ENCODE results near the gene NEDD4L.

NEDD4L gene

DNA sequence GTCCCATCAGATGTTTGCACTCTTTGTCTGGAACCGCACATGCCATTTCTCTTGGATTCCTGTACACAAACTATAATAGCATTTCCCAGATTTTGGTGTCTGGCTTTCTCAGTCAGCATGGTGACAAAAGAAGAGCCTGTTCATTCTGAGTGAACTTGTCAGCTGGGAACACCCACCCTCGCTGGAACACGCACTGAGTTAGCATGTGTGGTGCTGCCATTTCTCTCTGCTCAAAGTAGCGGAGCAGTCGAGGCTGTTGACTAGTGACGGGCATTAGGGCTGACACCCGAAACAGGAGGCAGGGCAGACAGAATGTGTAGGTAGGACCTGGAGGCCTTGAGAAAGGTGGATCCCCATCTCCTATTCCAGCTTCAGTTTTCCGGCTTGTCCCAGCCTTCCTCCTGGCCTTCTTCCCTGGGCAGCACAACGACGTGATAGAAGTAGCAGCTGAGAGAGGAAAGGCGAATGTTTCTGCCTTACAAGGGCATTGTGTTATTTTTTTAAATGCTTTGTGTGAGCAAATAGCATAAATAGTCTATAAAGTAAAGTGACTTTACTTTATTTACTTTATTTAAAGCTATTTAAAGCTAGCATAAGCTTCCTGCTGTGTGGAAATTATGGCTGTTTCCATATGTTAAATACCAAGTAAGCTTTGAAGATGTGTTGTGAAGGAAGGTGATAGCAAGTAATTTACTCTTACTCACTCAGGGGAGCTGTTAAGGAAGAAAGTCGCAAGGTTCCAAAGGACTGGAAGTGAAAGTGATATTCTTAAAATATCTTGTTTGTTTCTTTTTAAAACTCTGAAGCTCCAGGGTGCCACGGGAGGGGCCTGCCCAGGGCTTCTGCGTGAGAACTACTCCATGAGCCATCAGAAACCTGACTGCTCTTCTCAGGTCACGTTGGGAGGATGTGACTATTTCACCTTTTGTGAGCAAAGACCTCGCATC is 272.6 kb downstream of the NEDD4L start:
- no peak overlapping the region for H3K9ac ChIP-seq (ENCODE audit: insufficient read length, low read depth)
- H3K36me3 ChIP-seq (ENCODE audit: insufficient read depth, insufficient read length, low read length): peaks cover 6% of the 10 kb centered on the region
- H3K4me3 ChIP-seq (ENCODE audit: insufficient read length, low read depth): no peak overlapping the region
- DNase-seq (ENCODE audit: low read depth, low spot score): no peak
- no peaks in the 10 kb centered on the region for H3K9me3 ChIP-seq (ENCODE audit: insufficient read depth, low read length)
- no peaks in the 10 kb centered on the region for H3K27me3 ChIP-seq (ENCODE audit: insufficient read depth, insufficient read length)
- peaks cover 4% of the 10 kb centered on the region for H3K4me1 ChIP-seq (ENCODE audit: insufficient read depth, insufficient read length)
- TF ChIP-seq SUZ12 (IDR thresholded peaks at IDR 0.05; ENCODE audit: extremely low read depth, insufficient read depth, insufficient read length) (no peak), YY1 (IDR thresholded peaks at IDR 0.05; ENCODE audit: insufficient read depth, insufficient read length) (no peak), ZNF274 (IDR thresholded peaks at IDR 0.05; ENCODE audit: low read depth, low read length) (no peak)

DNA sequence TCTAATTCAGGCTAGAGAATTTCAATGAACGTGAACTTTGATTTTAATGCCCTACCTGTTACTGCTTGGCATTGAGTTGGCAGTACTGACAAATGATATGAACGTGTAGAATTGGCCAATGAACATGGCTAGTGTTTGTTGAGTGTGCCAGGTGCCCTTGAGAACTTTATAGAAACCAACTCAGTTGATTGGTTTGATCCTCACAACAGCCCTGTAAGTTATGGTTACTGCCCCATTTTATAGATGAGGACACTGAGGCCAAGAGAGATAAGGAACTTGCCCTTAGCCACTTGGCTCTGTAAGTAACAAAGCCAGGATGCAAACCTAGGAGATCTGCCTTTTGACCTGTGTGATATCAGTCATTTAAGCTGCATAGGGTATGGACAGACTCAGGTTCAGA is 275.7 kb downstream of the NEDD4L start:
- Histone ChIP-seq H3K9me3 (ENCODE audit: insufficient read depth, low read length) (no peaks in the 10 kb centered on the region), H3K4me3 (ENCODE audit: insufficient read length, low read depth) (no peak overlapping the region), H3K27me3 (ENCODE audit: insufficient read depth, insufficient read length) (no peaks in the 10 kb centered on the region), H3K4me1 (ENCODE audit: insufficient read depth, insufficient read length) (peaks cover 4% of the 10 kb centered on the region), H3K9ac (ENCODE audit: insufficient read length, low read depth) (no peak overlapping the region), H3K36me3 (ENCODE audit: insufficient read depth, insufficient read length, low read length) (peaks cover 12% of the 10 kb centered on the region)
- DNase-seq (ENCODE audit: low read depth, low spot score): no peak
- TF ChIP-seq SUZ12 (IDR thresholded peaks at IDR 0.05; ENCODE audit: extremely low read depth, insufficient read depth, insufficient read length) (no peak), YY1 (IDR thresholded peaks at IDR 0.05; ENCODE audit: insufficient read depth, insufficient read length) (no peak), ZNF274 (IDR thresholded peaks at IDR 0.05; ENCODE audit: low read depth, low read length) (no peak)

DNA sequence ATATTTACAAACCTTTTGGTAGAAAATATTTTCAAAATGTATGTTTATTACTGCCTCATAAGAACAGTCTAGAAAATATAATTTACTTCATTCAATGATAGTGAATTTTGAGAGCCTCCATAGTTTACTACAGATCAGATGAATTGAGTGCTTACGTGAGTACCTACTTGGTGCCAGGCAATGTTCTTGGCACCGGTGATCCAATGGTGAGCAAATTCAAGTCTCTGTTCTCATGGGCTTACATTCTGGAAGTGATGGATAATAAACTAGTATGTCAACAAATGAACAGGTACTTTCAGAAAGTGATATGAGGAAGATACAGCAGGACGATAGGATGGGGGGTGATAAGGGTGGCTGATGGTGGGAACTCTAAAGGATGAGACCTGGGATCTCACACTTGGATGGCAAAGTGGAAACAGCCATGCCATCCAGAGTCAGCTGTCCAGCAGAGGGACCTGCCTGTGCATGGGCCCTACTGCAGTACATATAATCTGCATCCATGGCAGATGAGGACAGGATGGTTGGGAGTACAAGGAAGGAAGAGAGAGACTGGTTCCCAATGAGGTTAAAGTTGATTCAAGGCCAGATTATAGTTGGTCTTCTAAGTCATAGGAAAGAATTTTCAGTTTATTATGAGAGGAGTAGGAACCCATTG is 277.0 kb downstream of the NEDD4L start:
- no peak overlapping the region for H3K9ac ChIP-seq (ENCODE audit: insufficient read length, low read depth)
- H3K9me3 ChIP-seq (ENCODE audit: insufficient read depth, low read length): no peaks in the 10 kb centered on the region
- DNase-seq (ENCODE audit: low read depth, low spot score): no peak
- no peaks in the 10 kb centered on the region for H3K27me3 ChIP-seq (ENCODE audit: insufficient read depth, insufficient read length)
- H3K4me3 ChIP-seq (ENCODE audit: insufficient read length, low read depth): no peak overlapping the region
- TF ChIP-seq ZNF274 (IDR thresholded peaks at IDR 0.05; ENCODE audit: low read depth, low read length) (no peak), SUZ12 (IDR thresholded peaks at IDR 0.05; ENCODE audit: extremely low read depth, insufficient read depth, insufficient read length) (no peak), YY1 (IDR thresholded peaks at IDR 0.05; ENCODE audit: insufficient read depth, insufficient read length) (no peak)
- peaks cover 18% of the 10 kb centered on the region for H3K36me3 ChIP-seq (ENCODE audit: insufficient read depth, insufficient read length, low read length)
- H3K4me1 ChIP-seq (ENCODE audit: insufficient read depth, insufficient read length): peaks cover 3% of the 10 kb centered on the region

- H3K27me3 ChIP-seq (ENCODE audit: insufficient read depth, insufficient read length): no peaks in the 10 kb centered on the region
Observed at GRCh38 chr18:58321986-58322385, 278.0 kb downstream of the NEDD4L start.

DNA sequence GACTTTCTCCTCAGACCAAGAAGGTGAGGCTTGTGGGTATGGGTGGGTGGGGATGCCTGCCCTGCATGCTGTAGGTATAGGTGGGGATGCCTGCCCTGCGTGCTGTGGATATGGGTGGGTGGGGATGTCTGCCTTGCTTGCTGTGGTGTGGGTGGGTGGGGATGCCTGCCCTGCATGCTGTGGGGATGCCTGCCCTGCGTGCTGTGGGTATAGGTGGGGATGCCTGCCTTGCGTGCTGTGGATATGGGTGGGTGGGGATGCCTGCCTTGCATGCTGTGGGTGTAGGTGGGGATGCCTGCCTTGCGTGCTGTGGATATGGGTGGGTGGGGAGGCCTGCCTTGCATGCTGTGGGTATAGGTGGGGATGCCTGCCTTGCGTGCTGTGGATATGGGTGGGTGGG is 278.4 kb downstream of the NEDD4L start:
- H3K9ac ChIP-seq (ENCODE audit: insufficient read length, low read depth): no peak overlapping the region
- no peaks in the 10 kb centered on the region for H3K9me3 ChIP-seq (ENCODE audit: insufficient read depth, low read length)
- H3K27me3 ChIP-seq (ENCODE audit: insufficient read depth, insufficient read length): no peaks in the 10 kb centered on the region
- H3K36me3 ChIP-seq (ENCODE audit: insufficient read depth, insufficient read length, low read length): peaks cover 17% of the 10 kb centered on the region
- TF ChIP-seq SUZ12 (IDR thresholded peaks at IDR 0.05; ENCODE audit: extremely low read depth, insufficient read depth, insufficient read length) (no peak), ZNF274 (IDR thresholded peaks at IDR 0.05; ENCODE audit: low read depth, low read length) (no peak), YY1 (IDR thresholded peaks at IDR 0.05; ENCODE audit: insufficient read depth, insufficient read length) (no peak)
- H3K4me1 ChIP-seq (ENCODE audit: insufficient read depth, insufficient read length): no peaks in the 10 kb centered on the region
- DNase-seq (ENCODE audit: low read depth, low spot score): no peak
- no peak overlapping the region for H3K4me3 ChIP-seq (ENCODE audit: insufficient read length, low read depth)

More at GRCh38 chr18:58321986-58322385, 278.0 kb downstream of the NEDD4L start:
- DNase-seq (ENCODE audit: low read depth, low spot score): no peak
- Histone ChIP-seq H3K36me3 (ENCODE audit: insufficient read depth, insufficient read length, low read length) (peaks cover 17% of the 10 kb centered on the region), H3K9me3 (ENCODE audit: insufficient read depth, low read length) (no peaks in the 10 kb centered on the region), H3K4me1 (ENCODE audit: insufficient read depth, insufficient read length) (no peaks in the 10 kb centered on the region), H3K4me3 (ENCODE audit: insufficient read length, low read depth) (no peak overlapping the region), H3K9ac (ENCODE audit: insufficient read length, low read depth) (no peak overlapping the region)
- TF ChIP-seq YY1 (IDR thresholded peaks at IDR 0.05; ENCODE audit: insufficient read depth, insufficient read length): no peak
- TF ChIP-seq ZNF274 (IDR thresholded peaks at IDR 0.05; ENCODE audit: low read depth, low read length): no peak
- no peak for TF ChIP-seq SUZ12 (IDR thresholded peaks at IDR 0.05; ENCODE audit: extremely low read depth, insufficient read depth, insufficient read length)

GRCh38 chr18:58323866-58324762 is 280.1 kb downstream of the NEDD4L start:
- peaks cover 22% of the 10 kb centered on the region for H3K36me3 ChIP-seq (ENCODE audit: insufficient read depth, insufficient read length, low read length)
- H3K4me1 ChIP-seq (ENCODE audit: insufficient read depth, insufficient read length): no peaks in the 10 kb centered on the region
- H3K9ac ChIP-seq (ENCODE audit: insufficient read length, low read depth): no peak overlapping the region
- H3K9me3 ChIP-seq (ENCODE audit: insufficient read depth, low read length): no peaks in the 10 kb centered on the region
- no peaks in the 10 kb centered on the region for H3K27me3 ChIP-seq (ENCODE audit: insufficient read depth, insufficient read length)
- TF ChIP-seq ZNF274 (IDR thresholded peaks at IDR 0.05; ENCODE audit: low read depth, low read length): no peak
- no peak for TF ChIP-seq YY1 (IDR thresholded peaks at IDR 0.05; ENCODE audit: insufficient read depth, insufficient read length)
- TF ChIP-seq SUZ12 (IDR thresholded peaks at IDR 0.05; ENCODE audit: extremely low read depth, insufficient read depth, insufficient read length): no peak
- DNase-seq (ENCODE audit: low read depth, low spot score): no peak
- no peak overlapping the region for H3K4me3 ChIP-seq (ENCODE audit: insufficient read length, low read depth)

Data from NT2/D1 (cell line).